Activated T-helper 1 cell treated with Interleukin-2 at 50 U/mL for 16 hours (primary cell): ENCODE results near the gene LIM2.
"Not testable (repeated sequence)": the region's sequence is repeated elsewhere in the genome, so short reads cannot be mapped to it uniquely, and the experiment has no call there.

Experiments used
- DNase-seq: peaks from one replicate; pipeline ENCODE4 v3.0.0-alpha.2; 2020; ENCODE audit warnings: low read depth

The LIM2 gene, protein sequence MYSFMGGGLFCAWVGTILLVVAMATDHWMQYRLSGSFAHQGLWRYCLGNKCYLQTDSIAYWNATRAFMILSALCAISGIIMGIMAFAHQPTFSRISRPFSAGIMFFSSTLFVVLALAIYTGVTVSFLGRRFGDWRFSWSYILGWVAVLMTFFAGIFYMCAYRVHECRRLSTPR

DNA sequence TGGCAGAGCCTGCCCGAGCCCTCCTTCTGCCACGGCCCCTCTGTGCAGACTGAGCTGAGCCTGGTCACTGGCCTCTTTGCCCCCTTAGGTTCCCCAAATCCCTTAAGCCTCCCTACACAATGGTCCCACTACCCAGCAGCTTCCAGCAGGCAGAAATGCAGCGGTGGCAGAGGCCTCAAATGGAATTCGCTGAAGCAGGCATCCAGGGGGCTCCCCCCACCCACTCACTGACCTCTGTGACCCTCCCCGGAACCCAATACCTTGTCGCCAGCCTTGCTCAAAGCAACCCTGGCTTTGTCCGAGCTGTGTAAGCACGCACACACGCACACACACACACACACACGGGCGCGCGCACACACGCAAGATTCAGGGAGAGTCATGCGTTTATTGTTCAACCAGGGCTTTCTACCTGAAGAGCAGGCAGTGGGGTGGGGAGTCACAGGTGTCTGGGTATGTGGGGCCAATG lies at the start of gene LIM2:
Gene LIM2, minus strand, starts transcription at position 51 of the 466 bp plus-strand sequence. CDS start 531 bp downstream, outside the sequence.
- DNase-seq, result no peak

DNA sequence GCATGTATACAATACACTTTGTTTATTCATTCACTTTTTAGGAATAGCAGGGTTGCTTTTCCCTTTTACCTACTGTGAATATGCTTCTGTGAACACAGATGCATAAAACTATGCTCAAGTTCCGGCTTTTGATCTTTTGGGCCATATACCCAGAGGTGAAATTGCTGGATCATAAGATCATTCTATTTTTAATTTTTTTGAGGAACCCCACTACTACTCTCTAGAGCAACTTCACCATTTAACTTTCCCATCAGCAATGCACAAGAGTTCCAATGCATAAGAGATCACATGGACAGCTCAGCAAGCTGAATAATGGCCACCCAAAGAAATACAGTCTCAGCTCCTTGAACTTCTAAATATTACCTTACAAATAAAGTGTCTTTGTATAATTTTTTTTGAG lies 46.7 kb upstream of the LIM2 start:
- DNase-seq, result no peak

DNA sequence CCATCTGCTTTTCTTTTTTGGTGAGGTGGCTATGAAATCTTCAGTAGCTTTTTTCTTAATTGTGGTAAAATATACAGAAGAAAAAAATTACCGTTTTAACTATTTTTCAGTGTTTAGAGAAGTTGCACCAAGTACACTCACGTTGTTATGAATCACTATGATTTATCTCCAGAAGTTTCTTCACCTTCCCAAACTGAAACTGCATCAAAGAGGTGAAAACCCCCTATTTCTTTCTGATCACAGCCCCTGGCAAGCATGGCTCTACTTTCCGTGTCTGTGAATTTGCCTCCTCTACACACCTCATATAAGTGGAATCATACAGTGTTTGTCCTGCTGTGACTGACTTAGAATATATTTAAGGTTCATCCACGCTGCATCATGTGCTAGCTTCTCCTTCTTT lies 45.3 kb upstream of the LIM2 start:
- DNase-seq, result no peak

DNA sequence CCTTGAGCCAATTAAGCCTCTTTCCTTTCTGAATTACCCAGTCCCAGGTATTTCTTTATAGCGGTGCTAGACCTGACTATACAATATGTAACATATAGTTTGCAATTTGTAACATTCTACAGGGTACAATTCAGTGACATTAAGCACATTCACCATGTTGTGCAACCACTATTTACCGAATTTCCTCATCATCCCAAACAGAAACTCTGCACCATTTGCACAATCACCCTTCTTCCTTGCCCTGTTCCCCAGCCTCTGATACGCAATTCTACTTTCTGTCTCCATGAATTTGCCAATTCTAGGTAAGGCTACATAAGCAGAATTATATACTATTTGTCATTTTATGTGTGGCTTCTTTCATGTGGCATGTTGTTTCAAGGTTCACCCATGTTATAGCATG lies 43.4 kb upstream of the LIM2 start:
- DNase-seq, result no peak

DNA sequence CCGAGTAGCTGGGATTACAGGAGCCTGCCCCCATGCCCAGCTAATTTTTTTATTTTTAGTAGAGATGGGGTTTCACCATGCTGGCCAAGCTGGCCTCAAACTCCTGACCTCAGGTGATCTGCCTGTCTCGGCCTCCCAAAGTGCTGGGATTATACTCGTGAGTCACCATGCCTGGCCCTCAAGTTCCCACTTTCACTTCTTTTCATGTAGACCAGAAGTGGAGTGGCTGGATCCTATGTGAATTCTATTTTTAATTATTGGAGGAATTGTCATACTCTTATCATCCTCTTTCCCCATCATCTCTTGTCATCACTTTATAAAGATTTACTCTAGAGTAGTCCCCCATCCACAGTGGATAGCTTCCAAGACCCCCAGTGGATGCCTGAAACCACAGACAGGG lies 42.4 kb upstream of the LIM2 start:
- no peak for DNase-seq

DNA sequence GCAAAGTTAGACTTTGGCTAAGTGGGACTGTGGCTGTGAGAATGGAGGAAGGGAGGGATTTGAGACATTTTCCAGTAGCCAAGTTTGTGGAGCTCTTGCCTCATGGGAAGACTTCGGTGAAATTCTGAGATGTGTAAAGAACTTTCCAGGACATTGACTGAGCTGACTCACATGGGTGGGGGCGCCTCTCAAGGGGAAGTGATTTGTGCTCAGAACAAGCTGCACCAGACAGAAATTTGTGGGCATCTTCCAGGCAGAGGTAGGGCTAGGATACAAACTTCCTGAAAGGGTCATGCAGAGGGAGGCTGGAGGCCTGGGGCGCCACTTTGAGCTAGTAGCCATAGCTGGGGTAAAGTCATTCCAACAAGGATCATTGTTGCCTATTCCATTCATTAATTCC lies 39.4 kb upstream of the LIM2 start:
- DNase-seq, result no peak

DNA sequence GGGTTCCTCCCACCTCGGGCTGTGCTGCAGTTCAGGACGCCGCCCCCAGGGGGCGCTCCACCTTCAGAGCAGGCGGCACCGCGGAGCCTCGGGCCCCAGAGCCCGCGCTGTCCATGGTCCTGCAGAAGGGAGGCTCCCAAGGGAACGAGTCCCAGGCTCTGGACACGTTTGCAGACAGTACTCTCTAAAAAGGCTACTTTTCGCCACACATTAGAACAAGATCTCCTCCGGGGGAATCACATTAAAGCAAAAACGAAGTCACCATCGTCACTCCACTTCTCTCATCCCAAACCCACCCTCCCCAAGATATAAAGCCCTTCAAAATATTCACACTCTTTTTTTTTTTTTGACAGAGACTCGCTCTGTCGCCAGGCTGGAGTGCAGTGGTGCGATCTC lies 34.3 kb upstream of the LIM2 start:
- peak; percentile 65 for DNase-seq

DNA sequence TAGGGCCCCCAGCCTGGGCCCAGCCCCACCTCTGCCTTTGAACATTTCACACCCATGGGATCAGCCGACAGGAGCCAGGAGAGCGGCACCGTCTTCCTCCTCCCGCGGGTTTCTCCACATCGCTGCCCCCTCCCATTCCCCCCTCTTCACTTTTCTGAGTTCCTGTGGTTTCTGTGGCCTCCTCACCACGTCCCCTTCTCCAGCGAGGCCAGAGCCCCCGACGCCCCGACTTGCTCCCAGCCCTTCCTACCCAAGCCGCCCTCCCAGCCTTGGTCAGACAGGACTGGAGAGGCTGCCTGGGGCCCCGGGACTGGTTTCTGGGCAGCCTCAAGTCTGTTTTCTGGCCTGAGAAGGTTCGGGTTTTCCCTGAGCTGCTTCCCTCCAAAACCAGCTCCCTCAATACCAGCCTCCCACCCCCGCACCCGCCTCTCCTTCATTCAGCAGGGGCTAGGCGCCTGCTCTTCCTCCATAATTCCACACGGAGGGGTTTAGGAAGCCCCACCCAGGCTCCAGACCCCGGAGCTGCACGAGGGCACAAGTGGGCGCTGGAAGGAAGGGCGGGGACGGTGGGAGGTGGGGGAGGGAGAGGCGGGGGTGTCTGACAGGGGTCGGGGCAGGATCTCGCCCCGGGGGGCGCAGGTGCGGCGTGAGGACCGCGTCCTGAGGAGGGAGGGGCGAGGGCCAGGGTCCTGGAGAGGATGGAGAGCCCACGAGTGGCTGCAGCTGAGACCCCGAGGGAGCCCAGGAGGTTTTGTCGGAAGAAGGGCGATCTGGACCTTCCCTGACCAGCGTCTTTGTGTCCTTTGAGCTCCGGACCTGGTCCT lies 33.7 kb upstream of the LIM2 start:
- no peak for DNase-seq

DNA sequence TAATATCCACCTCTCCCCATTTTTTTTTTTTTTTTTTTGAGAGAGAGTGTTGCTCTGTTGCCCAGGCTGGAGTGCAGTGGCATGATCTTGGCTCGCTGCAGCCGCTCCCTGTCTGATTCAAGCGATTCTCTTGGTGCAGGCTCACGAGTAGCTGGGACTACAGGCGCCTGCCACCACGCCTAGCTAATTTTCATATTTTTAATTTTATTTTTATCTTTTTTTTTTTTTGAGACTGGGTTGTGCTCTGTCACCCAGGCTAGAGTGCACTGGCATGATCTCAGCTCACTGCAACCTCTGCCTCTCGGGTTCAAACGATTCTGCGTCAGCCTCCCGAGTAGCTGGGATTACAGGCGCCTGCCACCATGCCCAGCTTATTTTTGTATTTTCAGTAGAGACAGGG lies 32.7 kb upstream of the LIM2 start:
- DNase-seq, result not testable (repeated sequence)

DNA sequence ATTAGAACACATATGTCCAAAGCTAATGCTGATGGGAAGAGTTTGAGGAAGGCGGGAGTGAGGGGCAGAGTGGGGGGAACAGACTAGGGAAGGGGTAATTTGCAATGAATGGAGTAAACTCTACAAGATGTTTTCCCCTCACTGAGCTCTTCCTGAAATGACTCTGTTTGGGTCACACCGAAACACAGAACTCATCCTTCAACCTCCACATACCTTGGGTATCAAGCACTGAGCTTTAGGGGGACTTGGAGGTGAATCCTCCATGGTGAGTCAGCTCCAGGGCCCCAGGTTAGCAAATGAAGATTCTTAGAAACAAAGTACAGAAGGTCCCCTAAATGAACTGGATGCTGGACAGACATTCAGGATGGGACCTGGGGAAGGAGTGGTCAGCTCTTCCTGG lies 30.9 kb upstream of the LIM2 start:
- no peak for DNase-seq

DNA sequence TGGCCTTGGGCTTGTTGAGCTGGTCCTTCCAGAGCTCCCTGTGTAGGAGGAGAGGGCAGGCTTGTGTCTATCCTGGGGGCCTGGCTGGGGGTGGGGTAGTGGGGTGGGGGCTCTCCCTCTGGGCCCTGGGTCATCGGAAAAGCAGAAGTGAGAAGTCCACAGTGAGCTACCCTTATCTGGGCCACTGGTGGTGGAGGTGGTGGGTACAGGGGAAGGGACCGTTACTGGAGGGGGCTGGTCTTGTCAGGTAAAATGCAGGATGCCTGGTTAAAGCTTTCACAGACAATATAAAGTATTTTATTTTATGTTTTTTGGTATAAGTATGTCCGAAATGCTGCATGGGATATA lies 30.0 kb upstream of the LIM2 start:
- no peak for DNase-seq

DNA sequence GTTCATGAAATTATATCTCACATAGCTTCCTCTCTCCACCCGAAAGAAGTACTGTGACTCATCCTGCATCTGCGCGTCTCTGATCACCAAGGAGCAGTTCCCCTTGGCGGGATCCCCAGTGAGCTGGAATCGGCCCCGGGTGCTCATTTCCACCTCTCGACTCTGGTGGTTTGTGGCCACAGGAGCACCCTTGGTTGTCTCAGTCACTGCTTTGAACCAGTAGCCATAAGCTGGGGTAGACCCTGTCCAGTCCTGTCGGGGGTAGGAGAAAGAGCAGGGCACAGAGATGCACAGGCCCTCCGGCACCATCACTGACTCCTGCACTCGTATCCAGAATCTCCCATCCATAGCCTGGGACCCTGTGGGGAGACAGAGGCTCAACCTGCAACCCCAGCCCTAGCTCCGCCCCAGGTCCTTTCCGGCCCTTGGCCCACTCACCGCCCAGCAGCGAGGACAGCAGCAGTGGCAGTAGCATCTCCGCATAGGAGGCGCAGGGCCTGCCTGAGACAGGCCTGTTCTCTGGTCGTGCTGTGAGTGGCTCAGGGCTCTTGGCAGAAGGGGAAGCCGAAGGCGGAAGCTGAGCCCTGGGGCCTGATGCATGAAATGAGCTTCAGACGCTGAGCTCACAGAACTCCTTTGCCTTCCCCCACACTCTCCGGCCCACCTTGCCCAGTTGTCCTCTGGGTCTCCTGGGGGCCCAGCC lies 29.5 kb upstream of the LIM2 start, which contains the start of gene SIGLEC10:
Gene SIGLEC10, minus strand, starts transcription at position 536 of the 703 bp plus-strand sequence. Its CDS starts 61 bp downstream, at position 475.
- DNase-seq, result no peak

DNA sequence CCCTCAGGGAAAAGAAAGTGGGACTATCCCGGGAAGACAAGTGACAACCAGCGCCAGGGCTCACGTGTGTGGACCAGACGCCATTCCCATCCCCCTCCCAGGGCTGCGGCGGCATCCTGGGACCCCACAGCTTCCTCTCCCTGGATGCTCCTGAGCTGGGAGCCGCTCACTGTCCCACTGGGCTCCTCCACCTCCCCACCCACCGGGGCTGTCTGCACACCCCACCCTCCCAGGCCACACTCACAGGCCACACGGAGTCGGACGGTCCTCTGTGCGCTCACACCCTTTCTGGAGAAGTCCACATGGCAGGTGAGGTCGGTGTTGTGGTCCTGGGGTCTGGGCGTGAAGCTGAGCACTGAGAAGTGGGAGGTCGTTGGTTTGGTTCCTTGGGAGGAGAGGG lies 28.6 kb upstream of the LIM2 start:
- DNase-seq, result not testable (repeated sequence)

DNA sequence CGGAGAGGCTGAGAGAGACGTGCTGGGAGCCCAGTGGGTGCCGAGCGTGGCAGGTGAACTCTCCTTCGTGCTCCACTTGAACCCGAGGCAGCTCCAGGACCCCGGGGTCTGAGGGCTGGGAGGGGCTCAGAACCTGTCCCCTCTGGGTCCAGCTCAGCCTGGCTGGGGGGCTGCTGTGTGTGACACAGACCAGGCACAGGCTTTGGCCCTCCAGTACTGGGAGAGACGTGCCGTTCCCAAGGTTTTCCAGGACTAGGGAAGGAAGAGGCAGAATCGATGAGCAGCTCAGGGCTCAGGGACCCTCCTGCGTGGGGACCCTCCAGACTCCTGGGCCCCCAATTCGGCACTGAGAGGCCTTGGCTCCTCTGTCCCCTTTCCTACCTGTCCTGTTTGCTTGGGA lies 27.4 kb upstream of the LIM2 start:
- no peak for DNase-seq

DNA sequence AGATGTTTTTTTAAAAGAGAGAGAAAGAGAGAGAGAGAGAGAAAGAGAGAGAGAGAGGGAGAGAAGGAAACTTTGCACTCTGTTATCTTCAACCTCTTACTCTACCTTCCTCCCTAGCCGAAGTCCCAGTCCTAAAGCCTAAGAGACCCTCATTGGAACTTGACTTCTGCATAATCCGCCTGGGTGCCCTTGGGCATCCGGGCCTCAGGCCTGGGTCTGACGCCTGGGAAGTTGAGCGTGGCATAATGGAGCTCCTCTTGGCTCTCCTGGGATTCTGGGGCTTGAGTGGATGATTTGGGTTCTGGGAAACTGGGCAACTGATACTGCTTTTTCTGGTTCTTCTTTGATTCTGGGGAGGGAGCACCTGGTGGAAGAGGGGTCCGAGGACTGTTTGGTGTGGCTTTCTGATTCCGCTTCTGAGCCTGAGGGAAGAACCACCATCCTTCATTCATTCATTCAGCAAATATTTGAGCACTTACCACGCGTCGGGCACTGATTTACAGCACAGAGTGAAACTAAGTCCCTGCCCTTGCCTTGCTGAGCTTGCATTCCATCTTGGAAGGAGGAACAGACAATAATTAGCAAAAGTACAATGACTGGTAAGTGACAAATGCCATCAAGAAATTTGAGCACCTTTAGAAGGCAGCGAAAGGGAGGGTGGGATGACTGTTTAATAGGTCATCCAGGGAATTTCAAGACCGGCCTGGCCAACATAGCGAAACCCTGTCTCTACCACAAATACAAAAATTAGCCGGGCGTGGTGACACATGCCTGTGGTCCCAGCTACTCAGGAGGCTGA lies 23.4 kb upstream of the LIM2 start:
- no peak for DNase-seq

DNA sequence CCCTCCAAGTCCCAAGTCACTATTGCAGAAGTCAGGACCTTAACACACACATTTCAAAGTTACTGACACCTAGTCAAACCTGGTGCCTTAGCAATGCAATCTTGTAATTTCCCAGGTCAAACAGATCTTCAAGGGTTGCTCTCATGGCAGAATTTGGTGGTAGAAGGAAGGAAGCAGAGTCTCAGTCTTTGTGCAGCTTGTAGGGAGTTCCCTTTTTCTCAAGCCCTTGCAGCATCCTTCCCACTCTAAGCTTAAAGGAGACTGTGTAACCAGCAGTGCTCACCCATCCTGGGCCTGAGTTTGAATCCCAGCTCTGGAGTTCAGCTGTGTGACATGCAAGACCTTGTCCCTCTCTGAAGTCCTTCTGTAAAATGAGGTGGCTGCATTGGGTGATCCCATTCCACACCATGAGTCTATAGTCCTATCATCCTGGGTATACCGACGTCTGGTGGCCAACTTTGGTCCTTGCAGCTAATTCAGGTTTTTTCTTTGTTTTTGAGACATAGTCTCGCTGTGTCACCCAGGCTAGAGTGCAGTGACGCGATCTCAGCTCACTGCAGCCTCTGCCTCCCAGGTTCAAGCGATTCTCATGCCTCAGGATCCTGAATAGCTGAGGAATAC lies 19.8 kb upstream of the LIM2 start:
- no peak for DNase-seq

DNA sequence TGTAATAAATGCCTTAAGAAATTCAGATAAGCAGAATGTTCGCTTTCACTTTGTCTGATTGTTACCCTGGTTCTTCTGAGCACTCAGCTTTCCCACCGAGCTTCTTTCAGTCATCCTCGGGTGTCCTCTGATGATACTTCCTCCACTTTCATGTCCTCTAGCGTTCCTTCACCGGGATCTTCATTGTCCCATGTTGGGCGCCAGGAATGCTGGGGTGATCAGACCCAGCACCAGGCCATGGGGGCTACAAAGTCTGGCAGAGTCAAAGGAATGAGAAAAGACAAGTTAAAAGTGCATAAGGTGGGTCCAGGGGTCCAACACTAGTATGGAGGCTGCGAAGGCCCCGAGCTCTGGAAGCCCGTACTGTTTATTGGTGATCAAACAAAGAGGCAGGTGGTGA lies 14.3 kb upstream of the LIM2 start:
- no peak for DNase-seq

DNA sequence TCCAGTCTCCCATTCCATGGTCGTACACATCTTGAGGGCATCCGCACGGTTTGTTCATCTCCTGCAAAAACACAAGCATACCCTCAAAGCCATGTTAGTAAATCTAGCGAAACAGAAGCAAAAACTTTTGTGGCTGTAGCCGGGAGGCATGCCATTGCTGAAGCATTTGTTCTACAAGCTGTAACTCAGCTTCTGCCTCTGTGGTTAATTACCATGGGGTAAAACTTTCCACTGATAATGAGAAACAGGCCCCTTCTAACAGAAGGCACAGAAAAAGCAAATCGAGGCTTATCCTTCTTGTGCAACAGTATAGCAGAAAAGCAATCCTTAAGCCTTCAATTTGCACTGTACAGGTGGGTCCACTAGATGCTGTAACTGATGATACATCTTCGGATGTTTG lies 12.2 kb upstream of the LIM2 start:
- not testable (repeated sequence) for DNase-seq

DNA sequence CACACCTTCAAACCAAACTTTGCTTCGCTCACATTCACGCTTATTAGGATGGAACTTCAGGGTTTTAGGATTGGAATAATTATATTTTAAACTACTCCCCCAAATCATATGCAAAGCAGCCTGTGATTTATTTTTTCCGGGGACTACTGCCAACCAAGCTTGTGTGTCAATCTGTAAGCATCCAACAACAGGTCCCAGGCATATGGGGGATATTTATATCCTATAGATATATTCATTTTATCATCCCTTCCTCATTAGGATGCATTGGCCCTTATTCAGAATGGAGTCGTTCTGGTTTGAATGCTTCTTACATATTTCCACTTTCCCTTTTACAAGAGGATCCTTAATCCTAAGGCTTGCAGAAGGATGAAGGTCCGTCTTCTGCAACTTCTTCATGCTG lies 11.5 kb upstream of the LIM2 start:
- no peak for DNase-seq

DNA sequence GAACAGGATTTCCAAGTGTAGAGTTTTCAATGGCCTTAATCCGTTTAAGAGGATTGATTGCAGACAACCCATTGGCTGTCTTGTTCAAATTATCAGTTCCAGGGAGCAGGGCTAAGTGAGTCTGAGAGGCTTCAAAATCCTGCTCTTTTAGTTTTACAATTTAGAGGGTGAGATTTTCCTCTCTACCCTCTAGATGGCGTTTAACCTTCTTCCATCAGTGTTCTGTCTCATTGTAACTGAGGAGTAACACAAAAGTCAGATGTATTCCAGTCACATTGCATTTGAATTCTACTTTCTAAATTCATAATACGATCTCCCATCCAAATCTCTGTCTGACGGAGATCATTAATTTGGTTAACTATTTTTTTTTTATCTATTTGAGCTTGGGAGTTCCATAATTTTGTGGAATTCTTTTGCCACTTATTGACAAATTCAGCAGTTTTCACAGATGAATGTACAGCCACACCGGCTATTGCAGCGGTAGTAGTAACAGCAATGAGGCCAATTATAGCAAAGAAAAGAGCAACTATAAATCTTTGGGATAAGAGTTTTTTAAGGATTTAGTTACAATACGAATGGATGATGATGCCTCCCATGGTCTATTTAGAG lies 10.4 kb upstream of the LIM2 start:
- DNase-seq, result no peak

DNA sequence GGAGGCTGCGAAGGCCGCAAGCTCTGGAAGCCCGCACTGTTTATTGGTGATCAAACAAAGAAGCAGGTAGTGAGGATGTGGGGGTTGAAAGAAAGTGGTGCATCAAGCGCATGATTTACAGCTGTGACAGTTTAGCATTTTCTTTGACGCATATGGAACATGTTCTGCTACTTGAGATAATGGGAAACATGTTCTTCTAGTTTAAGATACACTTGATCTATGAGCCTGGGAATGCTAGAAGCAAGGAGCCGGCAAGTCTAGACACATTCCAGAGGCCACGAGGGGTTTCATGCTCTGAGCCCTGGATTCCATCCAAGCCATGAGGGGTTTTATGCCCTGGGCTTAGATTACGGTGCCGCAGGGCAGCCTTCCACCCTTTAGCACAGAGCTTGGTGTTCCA lies 9.7 kb upstream of the LIM2 start:
- DNase-seq, result not testable (repeated sequence)
